Stimulated activated naive CD8-positive, alpha-beta T cell treated with anti-CD3 and anti-CD28 coated beads, Interleukin-15, Interleukin-2, amounts not matched to agents 100 U/mL and 50 U/mL, for 24 hours (primary cell): ENCODE data around the gene ALDH1L2.
"Not testable (repeated sequence)": the region's sequence is repeated elsewhere in the genome, so short reads cannot be mapped to it uniquely, and the experiment has no call there.

Experiments used
- ATAC-seq: fragments of 150-1000 bp; cut with Tn5 transposase; one replicate; pipeline ENCODE4 v1.10.0; 2021
- DNase-seq: peaks from one replicate; pipeline ENCODE4 v3.0.0; 2021

The ALDH1L2 gene

DNA sequence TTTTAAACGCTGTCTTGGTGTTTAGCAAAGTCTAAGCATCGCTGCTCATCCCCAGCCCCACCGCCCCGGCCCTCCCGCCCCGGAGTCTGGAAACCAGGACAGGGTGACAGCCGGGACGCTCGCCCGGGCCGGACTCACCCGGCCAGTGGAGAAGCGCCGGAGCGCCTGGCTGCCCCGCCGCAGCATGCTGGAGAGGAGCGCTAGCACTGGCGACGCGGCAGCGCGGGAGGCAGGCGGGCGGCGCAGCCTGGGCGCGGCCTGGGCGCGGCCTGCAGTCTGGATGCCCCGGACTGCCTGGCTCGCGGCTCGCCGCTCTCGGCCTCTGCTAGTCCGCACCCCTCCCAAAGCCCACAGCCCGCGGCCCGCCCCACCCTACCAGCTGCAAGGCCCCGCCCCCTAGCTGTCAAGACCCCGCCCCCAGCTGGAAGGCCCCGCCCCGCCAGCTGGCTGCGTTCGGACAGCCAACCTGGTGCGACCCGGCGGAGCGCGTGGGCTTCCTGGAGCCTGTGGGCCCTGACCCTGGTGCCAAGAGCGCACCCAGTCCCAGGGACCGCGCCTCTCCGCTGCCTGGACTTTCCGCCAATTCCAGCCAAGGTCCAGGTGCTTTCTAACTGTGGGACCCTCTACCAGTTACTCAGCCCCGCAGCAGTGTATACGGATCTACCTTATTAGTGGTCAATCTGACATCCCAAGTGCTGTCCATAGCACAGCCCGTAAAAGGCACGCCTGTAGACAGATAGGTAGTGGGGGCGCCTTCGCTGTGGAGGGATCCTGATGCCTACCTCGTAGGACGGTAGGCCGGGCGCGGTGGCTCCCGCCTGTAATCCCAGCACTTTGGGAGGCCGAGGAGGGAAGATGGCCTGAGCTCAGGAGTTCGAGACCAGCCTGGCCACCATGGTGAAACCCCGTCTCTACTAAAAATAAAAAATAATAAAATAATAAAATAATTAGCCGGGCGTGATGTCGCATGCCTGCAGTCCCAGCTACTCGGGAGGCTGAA is at the start of gene ALDH1L2:
Gene ALDH1L2 (minus strand): TSS at position 208 of the 1,000 bp plus-strand sequence. CDS start 22 bp downstream, at position 186.
- DNase-seq (peak; percentile 71), ATAC-seq (peak; percentile 91)

DNA sequence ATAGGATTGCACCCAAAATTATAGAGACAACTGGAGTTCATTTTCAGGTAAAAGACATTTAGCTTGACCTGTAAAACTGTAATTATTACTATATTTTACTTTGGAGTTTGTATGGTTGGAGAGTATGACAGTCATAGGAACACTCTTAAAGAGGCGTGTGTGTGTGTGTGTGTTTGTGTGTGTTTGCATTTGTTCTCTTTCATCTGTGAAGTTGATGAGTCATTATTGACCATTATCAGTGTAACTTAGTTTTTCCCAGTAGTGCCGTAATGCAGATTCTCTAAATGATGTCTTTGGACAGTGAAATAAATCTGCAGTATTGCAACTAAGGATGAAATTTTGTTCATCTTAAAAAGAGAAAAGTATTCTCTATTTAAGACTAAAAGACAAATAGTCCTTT is 36.3 kb upstream of the ALDH1L2 start:
- DNase-seq (no peak), ATAC-seq (no peak)

DNA sequence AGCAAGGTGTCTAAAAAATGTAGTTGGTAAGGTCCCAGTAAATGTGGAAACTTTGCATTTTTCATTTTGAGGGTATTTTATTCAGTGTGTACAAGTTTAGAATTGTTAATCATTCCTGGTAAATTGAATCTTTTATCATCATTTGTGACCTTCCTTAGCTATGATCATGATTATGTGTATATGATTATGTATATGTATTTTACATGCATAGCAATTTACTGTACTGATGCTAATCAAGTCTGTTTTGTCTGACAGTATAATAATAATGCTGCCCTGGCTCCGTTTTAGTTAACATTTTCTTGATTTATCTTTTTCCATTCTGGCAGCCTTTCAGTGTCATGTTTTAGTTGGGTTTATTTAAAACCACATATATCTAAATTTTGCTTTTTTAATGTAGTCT is 32.7 kb upstream of the ALDH1L2 start:
- DNase-seq: no peak
- no peak for ATAC-seq

DNA sequence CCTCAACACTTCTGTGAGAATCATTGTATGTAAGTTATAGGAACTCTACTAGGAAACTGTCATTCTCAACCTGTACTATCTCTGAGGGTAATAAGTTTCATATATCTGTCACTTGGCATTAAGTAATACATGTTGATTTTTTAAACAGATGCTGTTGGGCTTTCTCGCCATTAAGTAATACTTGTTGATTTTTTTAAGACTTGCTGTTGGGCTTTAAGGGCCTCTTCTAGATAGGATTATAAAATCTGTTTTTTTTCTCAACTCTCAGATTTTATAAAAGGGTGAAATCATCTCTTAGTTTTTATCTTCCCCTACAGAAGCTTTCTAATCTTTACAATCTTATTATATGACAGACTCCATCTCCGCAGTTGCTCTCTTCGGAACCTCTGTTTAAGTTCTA is 28.8 kb upstream of the ALDH1L2 start:
- DNase-seq: no peak
- no peak for ATAC-seq

DNA sequence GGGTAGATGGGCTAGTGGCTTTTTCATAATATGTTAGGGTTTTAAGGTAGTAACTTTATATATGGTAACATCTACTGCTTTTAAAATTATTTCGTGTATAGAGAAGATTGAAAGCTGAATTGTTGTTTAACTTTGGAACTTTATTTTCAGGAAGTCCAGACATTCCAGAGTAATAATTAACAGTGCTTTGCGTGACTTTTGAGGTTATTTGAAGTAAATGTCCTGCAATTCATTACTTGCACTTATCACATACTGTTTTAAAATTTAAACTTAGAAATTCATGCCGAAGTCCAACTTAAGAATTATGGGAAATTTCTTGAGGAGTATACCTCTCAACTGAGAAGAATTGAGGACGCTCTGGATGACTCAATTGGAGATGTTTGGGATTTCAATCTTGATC is 26.6 kb upstream of the ALDH1L2 start:
- ATAC-seq (no peak), DNase-seq (no peak)

DNA sequence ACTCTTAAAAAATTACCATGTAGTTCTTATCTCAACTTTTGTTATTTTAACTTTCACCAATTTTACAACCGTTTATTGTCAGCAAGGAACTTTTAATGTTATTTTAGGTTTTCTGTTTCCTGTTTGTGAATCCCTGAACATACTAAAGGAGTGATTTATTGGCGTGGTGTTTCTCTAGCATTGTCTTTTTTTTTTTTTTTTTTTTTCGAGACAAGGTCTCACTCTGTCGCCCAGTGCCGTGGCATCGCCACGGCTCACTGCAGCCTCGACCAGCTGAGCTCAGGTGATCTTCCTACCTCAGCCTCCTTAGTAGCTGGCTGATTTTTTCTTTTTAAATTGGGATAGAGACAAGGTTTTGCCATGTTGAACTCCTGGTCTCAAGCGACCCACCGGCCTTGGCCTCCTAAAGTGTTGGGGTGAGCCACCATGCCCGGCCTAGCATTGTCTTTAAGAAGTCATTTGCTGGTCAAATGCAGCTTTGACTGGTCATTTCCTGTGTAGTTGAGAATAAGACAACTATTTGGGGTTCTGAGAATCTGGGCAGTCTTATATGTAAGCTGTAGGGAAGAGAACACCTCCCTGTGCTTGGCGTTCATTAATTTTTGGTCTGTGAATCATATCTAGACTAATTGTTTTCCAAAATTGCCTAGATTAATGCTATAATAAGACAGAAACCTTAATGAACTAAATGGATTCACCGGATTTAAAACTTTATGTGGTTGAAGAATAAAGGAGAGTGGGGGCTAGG is 25.4 kb upstream of the ALDH1L2 start:
- no peak for ATAC-seq
- peak; percentile 10 for DNase-seq

DNA sequence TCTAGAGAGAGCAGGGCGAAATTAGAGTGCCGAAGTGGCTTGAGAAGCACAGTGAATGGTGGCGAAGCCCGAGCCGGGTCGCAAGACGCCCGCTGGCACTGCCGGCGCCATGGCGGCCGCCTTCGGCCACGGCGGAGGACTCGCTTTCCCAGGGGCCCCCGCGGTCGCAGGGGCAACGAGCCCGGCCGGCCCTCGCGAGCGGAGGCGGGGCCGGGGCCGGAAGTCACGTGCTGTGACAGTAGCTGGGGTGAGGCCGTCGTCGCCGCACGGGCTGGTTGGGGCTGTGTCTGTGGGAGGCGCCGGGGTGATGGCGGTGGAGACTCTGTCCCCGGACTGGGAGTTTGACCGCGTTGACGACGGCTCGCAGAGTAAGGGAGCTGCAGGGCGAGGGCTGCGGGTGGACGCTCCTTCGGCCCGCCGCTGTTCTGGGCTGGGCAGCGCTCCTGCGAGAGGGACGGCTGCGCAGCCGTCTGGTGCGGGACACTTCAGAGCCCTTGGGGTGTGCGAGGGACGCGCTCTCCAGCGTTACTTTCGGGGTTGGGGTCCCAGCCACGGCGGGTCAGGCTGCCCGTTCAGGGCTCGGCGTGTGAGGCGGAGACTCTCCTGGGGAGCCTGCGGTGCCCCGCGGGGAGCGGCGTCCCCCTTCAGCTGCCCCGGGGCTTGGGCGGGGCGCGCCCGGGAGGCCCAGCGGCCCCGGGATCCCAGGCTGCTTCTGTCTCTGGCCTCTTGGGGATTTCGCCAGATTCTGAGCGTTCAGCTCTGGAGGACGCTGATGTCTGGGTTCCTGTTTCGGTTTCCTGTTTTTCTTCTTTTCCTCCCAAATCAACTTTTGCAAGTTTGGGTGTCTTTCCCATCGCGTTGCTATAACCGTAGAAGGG is 23.5 kb upstream of the ALDH1L2 start, which contains the start of gene WASHC4:
Gene WASHC4 (plus strand): TSS at position 238 of the 878 bp plus-strand sequence. CDS start 70 bp downstream, at position 308.
- ATAC-seq: peak; percentile 98
- DNase-seq: peak; percentile 96

DNA sequence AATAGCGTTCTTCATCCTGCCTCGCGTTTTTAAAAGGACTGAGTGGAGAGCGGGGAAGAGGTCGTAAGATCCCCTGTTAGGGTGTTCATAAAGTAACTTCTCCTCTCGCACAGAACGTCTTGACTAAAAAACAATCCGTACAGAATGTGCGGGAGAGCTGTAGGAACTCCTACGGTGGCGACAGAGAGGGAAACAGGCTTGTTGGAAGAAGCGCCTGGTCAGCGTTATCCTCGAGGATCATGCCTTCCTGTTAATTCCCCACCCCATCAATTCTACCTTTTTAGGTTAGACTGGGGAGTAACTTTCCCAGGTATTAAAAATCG is 22.9 kb upstream of the ALDH1L2 start:
- ATAC-seq (peak; percentile 1), DNase-seq (no peak)

DNA sequence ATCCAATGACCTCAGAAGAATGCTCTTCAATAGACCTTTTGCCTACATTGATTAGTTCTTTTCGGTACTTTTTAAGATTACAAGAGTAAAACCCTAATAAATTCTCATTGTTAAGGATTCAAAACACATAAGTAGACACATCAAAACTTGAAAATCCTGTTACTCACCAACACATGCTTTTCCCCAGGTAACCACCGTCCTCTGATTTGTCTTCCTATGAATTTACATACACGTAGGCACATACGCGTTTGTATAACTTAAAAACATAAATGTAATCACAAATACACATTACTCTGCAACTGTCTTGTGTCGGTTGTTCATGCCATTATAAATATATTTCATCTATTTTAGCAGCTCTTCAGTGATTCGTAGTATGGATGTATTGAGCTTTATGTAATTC is 22.4 kb upstream of the ALDH1L2 start:
- DNase-seq: no peak

DNA sequence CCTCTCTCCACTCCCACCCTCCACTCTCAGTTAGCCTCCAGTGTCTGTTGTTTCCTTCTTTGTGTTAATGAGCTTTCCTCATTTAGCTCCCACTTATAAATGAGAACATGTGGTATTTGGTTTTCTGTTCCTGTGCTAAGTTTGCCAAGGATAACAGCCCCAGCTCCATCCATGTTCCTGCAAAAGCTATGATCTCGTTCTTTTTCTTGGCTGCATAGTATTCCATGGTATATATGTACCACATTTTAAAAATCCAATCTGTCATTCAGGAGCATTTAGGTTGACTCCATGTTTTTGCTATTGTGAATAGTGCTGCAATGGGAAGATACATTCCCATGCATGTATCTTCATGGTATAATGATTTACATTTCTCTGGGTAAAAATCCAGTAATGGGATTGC is 20.5 kb upstream of the ALDH1L2 start:
- DNase-seq (no peak), ATAC-seq (no peak)

More for the DNA sequence above, 22.4 kb upstream of the ALDH1L2 start:
- ATAC-seq: no peak

DNA sequence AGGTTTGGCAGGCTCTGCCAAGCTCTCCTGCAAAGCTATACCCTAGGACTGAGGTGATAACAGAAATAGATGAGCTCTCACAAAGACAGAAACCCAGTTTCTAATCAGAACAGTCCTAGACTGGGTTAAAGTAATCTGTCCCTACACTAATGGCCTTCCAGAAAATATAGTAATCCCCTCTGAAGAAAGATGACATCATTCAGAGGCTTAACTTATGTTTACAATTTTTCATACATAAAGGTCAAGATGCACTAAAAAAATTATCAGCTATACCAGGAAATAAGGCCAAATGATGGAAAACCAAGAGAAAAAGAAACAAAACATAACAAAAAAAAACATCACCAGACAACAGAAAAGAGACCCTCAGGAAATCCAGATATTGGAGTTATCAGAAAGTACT is 18.4 kb upstream of the ALDH1L2 start:
- DNase-seq (no peak), ATAC-seq (no peak)

DNA sequence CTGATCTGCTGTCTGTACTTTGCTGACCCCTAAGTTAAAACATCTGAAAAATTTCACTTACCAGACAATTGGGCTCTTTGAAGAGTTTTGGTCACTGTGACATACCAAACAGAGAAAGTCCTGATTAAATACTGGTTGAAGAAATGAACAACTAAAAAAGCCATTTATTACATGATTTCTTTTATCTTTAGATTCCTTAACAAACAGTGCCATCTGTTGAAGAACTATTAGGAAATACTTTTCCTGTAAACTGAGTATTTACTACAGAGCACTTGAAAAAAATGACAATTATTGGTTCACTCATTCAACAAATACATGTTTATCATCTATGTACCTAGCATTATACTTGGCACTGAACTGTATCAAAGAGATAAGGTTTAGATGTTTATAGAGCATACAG is 16.7 kb upstream of the ALDH1L2 start:
- no peak for DNase-seq
- ATAC-seq: no peak

DNA sequence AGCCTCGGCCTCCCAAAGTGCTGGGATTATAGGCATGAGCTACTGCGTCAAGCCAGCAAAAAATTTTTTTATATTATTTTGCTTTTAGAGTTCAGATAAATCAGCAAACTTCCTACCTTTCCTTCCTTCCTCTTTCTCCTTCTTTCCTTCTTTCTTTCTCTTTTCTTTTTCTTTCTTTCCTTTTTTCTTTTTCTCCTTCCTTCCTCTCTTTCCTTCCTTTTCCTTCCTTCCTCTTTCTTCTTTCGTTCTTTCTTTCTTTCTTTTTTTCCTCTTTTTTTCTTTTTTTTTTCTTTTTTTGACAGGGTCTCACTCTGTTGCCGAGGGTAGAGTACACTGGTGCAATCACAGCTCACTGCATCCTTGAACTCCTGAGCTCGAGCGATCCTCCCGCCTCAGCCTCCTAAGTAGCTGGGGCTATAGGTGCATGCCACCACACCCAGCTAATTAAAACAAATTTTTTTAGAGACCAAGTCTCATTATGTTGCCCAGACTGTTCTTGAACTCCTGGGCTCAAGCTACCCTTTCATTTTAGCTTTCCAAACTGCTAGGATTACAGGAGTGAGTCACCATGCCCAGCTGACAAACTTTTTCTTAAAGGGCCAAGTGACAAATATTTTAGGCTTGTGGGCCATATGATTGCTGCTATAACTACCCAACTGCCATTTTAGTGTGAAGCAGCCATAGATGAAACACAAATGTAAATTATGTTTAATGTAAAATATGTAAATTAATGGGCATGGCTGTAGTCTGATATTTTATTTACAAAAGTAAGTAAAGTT is 16.1 kb upstream of the ALDH1L2 start:
- no peak for DNase-seq

DNA sequence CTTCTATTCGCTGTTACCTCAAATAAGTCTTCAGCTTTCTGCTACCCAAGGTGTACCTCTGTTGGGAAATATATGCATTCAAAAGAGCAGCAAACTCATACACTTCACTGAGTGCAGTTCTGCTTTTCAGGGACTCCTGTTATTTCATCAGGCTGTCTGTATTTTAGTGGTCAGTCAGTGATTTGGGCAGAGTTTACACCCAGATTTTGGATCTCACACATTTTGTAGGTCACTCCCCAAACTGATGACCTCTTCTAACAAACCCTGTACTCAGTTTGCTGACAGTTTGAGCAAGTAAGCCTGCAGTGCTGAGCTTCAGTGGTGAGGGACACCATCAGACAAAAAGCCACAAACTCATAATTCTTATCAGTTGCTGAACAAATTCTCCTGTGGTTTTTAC is 15.1 kb upstream of the ALDH1L2 start:
- ATAC-seq: no peak
- no peak for DNase-seq

More for the DNA sequence above, 16.1 kb upstream of the ALDH1L2 start:
- ATAC-seq: no peak

DNA sequence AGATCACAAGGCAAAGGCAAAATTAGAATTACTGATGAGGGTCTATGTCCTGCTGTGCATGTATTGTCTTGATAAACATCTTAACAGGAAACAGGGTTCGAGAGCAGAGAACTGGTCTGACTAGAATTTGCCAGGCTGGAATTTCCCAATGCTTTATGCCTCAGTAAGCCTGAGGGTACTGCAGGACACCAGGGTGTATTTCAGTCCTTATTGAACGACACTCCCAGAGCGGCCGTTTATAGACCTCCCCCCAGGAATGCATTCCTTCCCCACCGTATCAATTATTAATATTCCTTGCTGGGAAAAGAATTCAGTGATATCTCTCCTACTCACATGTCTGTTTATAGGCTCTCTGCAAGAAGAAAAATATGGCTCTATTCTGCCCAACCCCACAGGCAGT is 11.1 kb upstream of the ALDH1L2 start:
- DNase-seq, ATAC-seq: not testable (repeated sequence)

DNA sequence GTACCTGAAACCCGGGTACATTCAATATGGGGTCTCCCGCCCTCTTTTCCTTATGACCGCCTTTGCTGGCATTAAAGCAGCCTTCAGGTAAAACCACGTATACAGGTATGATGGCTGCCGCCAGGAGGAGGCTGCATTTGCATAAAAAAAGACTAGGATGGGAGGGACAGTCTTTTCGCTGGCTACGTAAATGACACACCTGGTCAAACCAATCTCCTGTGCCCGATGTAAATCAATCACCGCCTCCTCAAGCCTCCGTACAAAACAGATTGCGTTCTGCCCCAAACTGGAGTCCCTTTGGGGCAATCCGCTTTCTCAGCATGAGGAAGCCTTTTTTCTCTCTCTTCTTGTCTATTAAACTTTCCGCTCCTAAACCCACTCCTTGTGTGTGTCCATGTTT is 8.1 kb upstream of the ALDH1L2 start:
- ATAC-seq: no peak

DNA sequence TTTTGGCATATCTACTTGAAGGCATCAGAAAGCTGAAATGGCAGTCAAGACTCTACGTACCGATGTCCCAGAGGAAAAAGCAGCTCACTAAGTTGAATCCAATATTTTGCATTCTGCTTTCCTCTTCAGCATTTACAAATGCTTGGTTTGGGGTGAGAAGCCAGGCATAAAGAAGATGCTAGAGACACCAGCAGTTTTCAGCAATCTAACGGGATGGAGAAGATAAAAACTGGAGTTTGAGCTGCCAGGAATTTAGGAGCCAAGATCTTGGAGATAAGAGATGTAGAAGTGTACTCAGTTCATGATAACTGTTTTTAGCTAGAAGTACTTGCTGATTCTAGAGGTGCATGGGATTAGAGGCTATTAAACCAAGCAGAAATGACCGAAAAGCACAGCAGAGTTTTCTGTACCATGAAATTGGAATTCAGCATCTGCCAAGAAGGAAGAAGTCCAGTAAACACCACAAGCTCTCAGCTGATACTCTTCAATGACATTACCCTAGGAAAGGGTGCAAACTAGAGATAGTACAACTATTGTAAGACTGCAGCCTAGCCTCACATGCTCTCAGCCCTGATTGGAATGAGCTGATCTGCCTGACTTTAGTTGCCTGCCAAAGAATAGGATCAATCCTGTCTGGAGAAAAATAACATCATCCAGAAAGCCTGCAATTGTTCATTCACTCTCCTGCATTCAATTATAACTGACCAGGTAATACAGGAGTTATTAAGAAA is 7.4 kb upstream of the ALDH1L2 start:
- ATAC-seq: no peak
- DNase-seq: no peak

More for the DNA sequence above, 8.1 kb upstream of the ALDH1L2 start:
- DNase-seq: no peak

DNA sequence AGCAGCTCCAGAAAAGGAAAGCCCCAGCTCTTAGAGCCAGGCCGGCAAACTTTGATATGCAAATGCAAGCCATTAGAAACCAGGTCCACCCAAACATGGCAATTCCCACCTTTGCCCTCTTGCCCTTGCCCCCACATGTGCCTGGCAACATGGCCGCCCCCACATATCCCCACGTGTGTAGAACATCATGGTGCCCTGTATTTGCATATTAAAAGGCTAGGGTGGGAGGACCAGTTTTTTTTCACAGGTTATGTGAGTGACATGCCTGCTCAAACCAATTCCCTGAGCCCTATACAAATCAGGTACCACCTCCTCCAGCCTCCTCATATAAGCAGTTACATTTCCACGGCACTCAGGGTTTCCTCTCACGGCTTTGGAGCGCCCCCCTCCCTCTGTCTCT is 6.1 kb upstream of the ALDH1L2 start:
- no peak for ATAC-seq
- DNase-seq: no peak

DNA sequence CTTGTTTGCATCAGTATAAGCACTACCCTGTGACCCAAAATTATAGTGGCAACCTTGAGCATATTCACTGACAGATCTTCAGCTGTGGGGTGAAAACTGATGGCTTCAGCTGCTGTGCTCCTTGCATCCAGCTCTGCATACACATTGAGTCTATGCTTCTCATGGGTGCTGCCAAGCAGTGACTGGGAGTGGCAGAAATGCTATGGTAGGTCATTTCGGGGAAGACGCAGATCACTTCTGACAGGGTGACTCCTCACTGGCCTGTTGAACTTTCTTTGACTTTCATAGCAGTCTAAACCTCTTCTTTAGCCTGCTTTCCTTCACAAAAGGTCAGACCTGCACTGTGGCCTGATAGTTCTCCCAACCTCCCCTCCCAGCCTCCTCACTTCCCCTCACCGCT is 5.6 kb upstream of the ALDH1L2 start:
- ATAC-seq (no peak), DNase-seq (no peak)

DNA sequence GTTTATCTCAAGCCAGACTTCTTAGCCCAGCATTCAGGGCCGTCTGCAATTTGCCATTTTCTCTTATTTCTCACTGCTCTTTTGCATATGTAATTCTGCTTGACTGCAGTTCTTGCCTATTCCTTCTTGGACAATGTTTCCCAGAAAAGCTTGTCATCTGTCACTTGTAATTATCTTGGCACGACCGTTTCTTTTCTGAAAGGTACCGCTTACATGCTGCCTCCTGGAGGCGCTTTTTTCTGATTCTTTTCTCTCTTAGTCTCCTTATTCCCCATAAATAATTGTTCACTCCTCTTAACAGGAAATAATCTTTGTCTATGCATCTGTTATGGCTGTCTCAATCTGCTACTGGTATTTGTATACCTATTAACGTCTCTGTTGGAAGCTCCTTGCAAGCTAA is 1.2 kb upstream of the ALDH1L2 start:
- DNase-seq (no peak), ATAC-seq (no peak)
